ENCODE data around the gene NEK9. TPM values are rescaled to one million over a fixed set of nuclear protein-coding genes. Genes with fewer than 3 reads are reported as not detected.

NEK9 gene
- total and polyA plus RNA-seq, 2 experiments from 2014 or later, result 16.3 to 31.1 TPM

- no peak for TF ChIP-seq ZNF462 (CRISPR knock-in tag; IDR thresholded peaks at IDR 0.05)
- no peak for TF ChIP-seq JUNB (IDR thresholded peaks at IDR 0.05; ENCODE audit: unreplicated experiment)
- no peak for TF ChIP-seq ZNF114 (CRISPR knock-in tag; IDR thresholded peaks at IDR 0.05)
- TF ChIP-seq ZNF331 (CRISPR knock-in tag; IDR thresholded peaks at IDR 0.05; ENCODE audit: low read depth), result no peak
- TF ChIP-seq REST (IDR thresholded peaks at IDR 0.05; ENCODE audit: unreplicated experiment), result no peak
These were observed 73.2 kb downstream of the NEK9 start (continued) for GRCh38 chr14:75053396-75054291.
